Caki2 (cell line): ENCODE results near the gene LMO3. TPM values are rescaled to one million over a fixed set of nuclear protein-coding genes. Genes with fewer than 3 reads are reported as not detected.
"Not testable (repeated sequence)": the region's sequence is repeated elsewhere in the genome, so short reads cannot be mapped to it uniquely, and the experiment has no call there.

Experiments used
- DNase-seq: peaks from one replicate; pipeline ENCODE4 v3.0.0-alpha.2; 2015; ENCODE audit warnings: low read depth
- in situ Hi-C: cut with HindIII; loops from 2 replicates; pipeline ENCODE4 v1.10.0; 2016; ENCODE audit warnings: low sequenced_read_pairs, low pct_unique_long_range_greater_than_20kb, mixed read lengths
- total RNA-seq: library from RNA; depleted of rRNA; stranded (reverse); fragments of >200 nt; shearing (Covaris generic); gene quantifications from 2 replicates; pipeline ENCODE4 v1.2.3, GENCODE V29; 2014; ENCODE audit warnings: low replicate concordance

The LMO3 gene
- total RNA-seq, 1 experiment from 2014 or later, result not detected

- in situ Hi-C loops, result no loop called here
- DNase-seq, result no peak
Measured at GRCh38 chr12:16564675-16565074, 41.3 kb downstream of the LMO3 start.

- DNase-seq, result no peak
- in situ Hi-C loops, result no loop called here
Measured at GRCh38 chr12:16563504-16563903, 42.5 kb downstream of the LMO3 start.

- in situ Hi-C loops, result no loop called here
Measured at GRCh38 chr12:16562921-16563320, 43.0 kb downstream of the LMO3 start.

GRCh38 chr12:16562435-16562834 is 43.5 kb downstream of the LMO3 start:
- DNase-seq, result no peak
- in situ Hi-C loops, result no loop called here

More at GRCh38 chr12:16562921-16563320, 43.0 kb downstream of the LMO3 start:
- no peak for DNase-seq

GRCh38 chr12:16560273-16560672 is 45.7 kb downstream of the LMO3 start:
- DNase-seq, result no peak
- in situ Hi-C loops, result no loop called here

GRCh38 chr12:16555630-16556029 is 50.3 kb downstream of the LMO3 start:
- DNase-seq, result no peak

GRCh38 chr12:16553457-16553856 is 52.5 kb downstream of the LMO3 start:
- no peak for DNase-seq
- in situ Hi-C loops, result no loop called here

More at GRCh38 chr12:16555630-16556029, 50.3 kb downstream of the LMO3 start:
- in situ Hi-C loops, result no loop called here

- no peak for DNase-seq
- in situ Hi-C loops, result no loop called here
Measured at GRCh38 chr12:16552301-16552700, 53.7 kb downstream of the LMO3 start.

GRCh38 chr12:16545836-16546235 is 60.1 kb downstream of the LMO3 start:
- in situ Hi-C loops, result no loop called here
- no peak for DNase-seq

GRCh38 chr12:16542586-16542985 is 63.4 kb downstream of the LMO3 start:
- DNase-seq, result no peak
- in situ Hi-C loops, result no loop called here

GRCh38 chr12:16537652-16538051 is 68.3 kb downstream of the LMO3 start:
- in situ Hi-C loops, result not testable (repeated sequence)

GRCh38 chr12:16531621-16532020 is 74.3 kb downstream of the LMO3 start:
- DNase-seq, result no peak
- in situ Hi-C loops, result no loop called here

More at GRCh38 chr12:16537652-16538051, 68.3 kb downstream of the LMO3 start:
- DNase-seq, result not testable (repeated sequence)

GRCh38 chr12:16530268-16530850 is 75.6 kb downstream of the LMO3 start:
- in situ Hi-C loops, result no loop called here
- DNase-seq, result no peak

- peak; percentile 6 for DNase-seq
Measured at GRCh38 chr12:16526693-16527092, 79.3 kb downstream of the LMO3 start.

GRCh38 chr12:16524378-16524777 is 81.6 kb downstream of the LMO3 start:
- in situ Hi-C loops, result no loop called here
- DNase-seq, result no peak

More at GRCh38 chr12:16526693-16527092, 79.3 kb downstream of the LMO3 start:
- in situ Hi-C loops, result no loop called here

GRCh38 chr12:16523951-16524331 is 82.0 kb downstream of the LMO3 start:
- in situ Hi-C loops, result no loop called here
- DNase-seq, result no peak

GRCh38 chr12:16523284-16523950 is 82.5 kb downstream of the LMO3 start:
- no peak for DNase-seq
- in situ Hi-C loops, result no loop called here

- in situ Hi-C loops, result no loop called here
- DNase-seq, result no peak
Measured at GRCh38 chr12:16520328-16520727, 85.6 kb downstream of the LMO3 start.

- no peak for DNase-seq
- in situ Hi-C loops, result no loop called here
Measured at GRCh38 chr12:16515666-16516065, 90.3 kb downstream of the LMO3 start.

GRCh38 chr12:16513231-16513630 is 92.7 kb downstream of the LMO3 start:
- in situ Hi-C loops, result no loop called here
- DNase-seq, result no peak
